MM.1S (cell line): Measurements from ENCODE around the gene FBXW11.

Source experiments
- DNase-seq: peaks from one replicate; pipeline ENCODE4 v3.0.0-alpha.2; 2015
- H2AFZ ChIP-seq: fragments of 300-600 bp; sonication (generic); 2 replicates; pipeline ENCODE4 v1.6.0; 2016; ENCODE audit warnings: antibody characterized with exemption, low read length
- H3F3A ChIP-seq: fragments of 300-600 bp; sonication (generic); 2 replicates; pipeline ENCODE4 v1.6.1; 2016; ENCODE audit warnings: mild to moderate bottlenecking, antibody characterized with exemption, low read length, moderate library complexity, mixed read lengths; ENCODE audit not compliant: insufficient read depth
- H3K27ac ChIP-seq: fragments of 300-600 bp; sonication (generic); 2 replicates; pipeline ENCODE4 v1.5.1; 2016; ENCODE audit warnings: mild to moderate bottlenecking, low read length
- H3K27me3 ChIP-seq: fragments of 300-600 bp; sonication (generic); replicated peaks from 2 replicates; pipeline ENCODE4 v1.6.0; 2016; ENCODE audit warnings: low read length; ENCODE audit not compliant: insufficient read depth
- H3K36me3 ChIP-seq: fragments of 300-600 bp; sonication (generic); replicated peaks from 2 replicates; pipeline ENCODE4 v1.6.1; 2016; ENCODE audit warnings: mild to moderate bottlenecking, low read length, mixed read lengths; ENCODE audit not compliant: insufficient read depth
- H3K4me1 ChIP-seq: fragments of 300-600 bp; sonication (generic); 2 replicates; pipeline ENCODE4 v1.6.1; 2016; ENCODE audit warnings: low read length, mixed read lengths
- H3K4me2 ChIP-seq: fragments of 300-600 bp; sonication (generic); 2 replicates; pipeline ENCODE4 v1.6.0; 2016; ENCODE audit warnings: low read depth, low read length
- H3K4me3 ChIP-seq: fragments of 300-600 bp; sonication (generic); 2 replicates; pipeline ENCODE4 v1.5.1; 2016; ENCODE audit warnings: low read length, mixed read lengths
- H3K79me2 ChIP-seq: fragments of 300-600 bp; sonication (generic); 2 replicates; pipeline ENCODE4 v1.6.1; 2016; ENCODE audit warnings: mixed run types, low read length, mixed read lengths
- H3K9ac ChIP-seq: fragments of 300-600 bp; sonication (generic); 2 replicates; pipeline ENCODE4 v1.6.1; 2016; ENCODE audit warnings: low read length, mixed read lengths
- H3K9me2 ChIP-seq: fragments of 300-600 bp; sonication (generic); replicated peaks from 2 replicates; pipeline ENCODE4 v1.6.1; 2016; ENCODE audit warnings: mild to moderate bottlenecking, low read length, mixed read lengths; ENCODE audit not compliant: insufficient read depth
- H3K9me3 ChIP-seq: fragments of 300-600 bp; sonication (generic); replicated peaks from 2 replicates; pipeline ENCODE4 v1.6.1; 2016; ENCODE audit warnings: mild to moderate bottlenecking, low read length, mixed read lengths; ENCODE audit not compliant: insufficient read depth
- H4K20me1 ChIP-seq: fragments of 300-600 bp; sonication (generic); 2 replicates; pipeline ENCODE4 v1.6.1; 2016; ENCODE audit warnings: mild to moderate bottlenecking, low read length, moderate library complexity, mixed read lengths; ENCODE audit not compliant: insufficient read depth
- CTCF ChIP-seq: fragments of 300-600 bp; sonication (generic); IDR thresholded peaks from 2 replicates; pipeline ENCODE4 v1.5.1; 2016; ENCODE audit warnings: antibody characterized with exemption, low read length, mixed read lengths
- EZH2 ChIP-seq: fragments of 300-600 bp; sonication (generic); optimal IDR thresholded peaks from 2 replicates; pipeline ENCODE3; 2017; ENCODE audit warnings: low read depth, mild to moderate bottlenecking, antibody characterized with exemption, low read length, mixed read lengths
- EZH2phosphoT487 ChIP-seq: fragments of 300-600 bp; sonication (generic); IDR thresholded peaks from 2 replicates; pipeline ENCODE4 v1.6.1; 2018; ENCODE audit warnings: antibody characterized with exemption, low read length

Gene FBXW11

GRCh38 chr5:171975262-171975876 lies 31.1 kb downstream of the FBXW11 start:
- Histone ChIP-seq H3K4me1 (no peaks in the 10 kb centered on the region), H3F3A (no peaks in the 10 kb centered on the region), H3K4me2 (no peak overlapping the region), H3K27ac (no peak overlapping the region), H3K79me2 (peaks cover 92% of the 10 kb centered on the region), H3K4me3 (no peak overlapping the region), H3K36me3 (no peaks in the 10 kb centered on the region), H3K9me3 (no peaks in the 10 kb centered on the region), H4K20me1 (peaks cover 4% of the 10 kb centered on the region; the same call in 1 of the 2 replicates), H3K9me2 (no peaks in the 10 kb centered on the region), H3K27me3 (no peaks in the 10 kb centered on the region), H2AFZ (no peak overlapping the region), H3K9ac (no peak overlapping the region)
- TF ChIP-seq CTCF (no peak), EZH2phosphoT487 (no peak), EZH2 (no peak)
- DNase-seq, result no peak

DNA sequence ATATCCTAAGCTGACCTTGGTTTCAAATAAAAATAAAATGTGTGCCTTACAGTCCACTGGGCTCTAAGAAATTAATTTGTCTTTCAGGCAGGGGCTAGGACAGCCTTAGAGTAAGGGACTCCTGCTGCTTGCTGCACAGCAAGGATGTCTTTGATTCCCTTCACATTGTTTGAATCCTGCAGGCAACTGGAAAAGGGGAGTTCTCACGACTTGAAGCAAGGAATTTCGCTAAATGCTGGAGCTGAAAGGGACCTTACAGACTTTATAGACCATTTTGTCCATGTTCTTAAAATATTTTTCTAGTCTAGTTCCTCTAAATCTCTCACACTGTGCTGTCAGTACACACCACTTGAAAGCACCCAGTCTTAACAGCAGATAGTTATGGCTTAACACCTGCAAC lies 35.6 kb downstream of the FBXW11 start:
- Histone ChIP-seq H3K27ac (no peak overlapping the region), H3K9me3 (no peaks in the 10 kb centered on the region), H3K27me3 (no peaks in the 10 kb centered on the region), H3K9ac (no peak overlapping the region), H3F3A (no peaks in the 10 kb centered on the region), H3K36me3 (no peaks in the 10 kb centered on the region), H3K4me1 (no peaks in the 10 kb centered on the region), H3K9me2 (no peaks in the 10 kb centered on the region), H4K20me1 (no peaks in the 10 kb centered on the region), H3K4me3 (no peak overlapping the region), H3K79me2 (peaks cover 87% of the 10 kb centered on the region), H2AFZ (no peak overlapping the region), H3K4me2 (no peak overlapping the region)
- DNase-seq, result no peak
- no peak for TF ChIP-seq EZH2phosphoT487
- no peak for TF ChIP-seq CTCF
- no peak for TF ChIP-seq EZH2

- no peak for DNase-seq
- Histone ChIP-seq H3K36me3 (no peaks in the 10 kb centered on the region), H4K20me1 (peaks cover 5% of the 10 kb centered on the region; the same call in 1 of the 2 replicates)
Measured at GRCh38 chr5:171969288-171969880, 37.1 kb downstream of the FBXW11 start.

More at GRCh38 chr5:171969288-171969880, 37.1 kb downstream of the FBXW11 start:
- Histone ChIP-seq H3K9ac (no peak overlapping the region), H3K9me3 (no peaks in the 10 kb centered on the region), H3F3A (no peaks in the 10 kb centered on the region), H3K9me2 (no peaks in the 10 kb centered on the region), H3K27me3 (no peaks in the 10 kb centered on the region), H3K4me2 (no peak overlapping the region), H2AFZ (no peak overlapping the region), H3K27ac (no peak overlapping the region), H3K4me1 (no peaks in the 10 kb centered on the region), H3K79me2 (peaks cover 86% of the 10 kb centered on the region), H3K4me3 (no peak overlapping the region)
- TF ChIP-seq EZH2, result no peak
- no peak for TF ChIP-seq EZH2phosphoT487
- TF ChIP-seq CTCF, result no peak
